Testis (tissue), 2 donors: ENCODE results near the gene INPP5A.

Experiments
- CTCF ChIP-seq, 3 experiments: fragments of 450-650 bp in 2 of 3; fragments of 200-600 bp in 1 of 3; sonication (generic) in 1 of 3; IDR thresholded peaks; one replicate each; pipeline ENCODE4 v1.5.1; 2016 to 2019; ENCODE audit warnings: antibody characterized with exemption in 3 of 3, mild to moderate bottlenecking in 2 of 3, moderate library complexity in 1 of 3
- POLR2A ChIP-seq: fragments of 450-650 bp; IDR thresholded peaks from one replicate; pipeline ENCODE4 v1.6.1; 2017; ENCODE audit warnings: antibody characterized with exemption, mild to moderate bottlenecking, moderate library complexity

DNA sequence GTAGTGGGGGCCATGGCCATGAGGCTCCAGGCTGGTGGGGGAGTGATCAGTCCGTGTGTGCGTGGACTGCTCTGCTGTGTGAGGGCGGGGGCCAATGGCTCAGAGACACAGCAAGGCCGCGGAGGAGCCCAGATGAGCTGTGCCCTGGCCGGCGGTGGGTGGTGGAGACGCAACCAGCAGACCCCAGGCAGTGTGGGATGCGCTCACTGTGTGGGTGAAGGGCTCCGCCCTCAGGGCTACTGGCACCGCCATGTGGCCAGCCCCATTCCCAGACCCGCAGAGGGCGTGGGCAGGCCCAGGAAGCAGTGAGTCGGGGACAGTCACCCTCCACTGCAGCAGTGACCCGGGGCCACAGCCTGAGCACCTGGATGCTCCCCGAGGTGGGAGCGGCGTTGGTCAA, 239.2 kb downstream of the INPP5A start:
- no peak for TF ChIP-seq CTCF (IDR thresholded peaks at IDR 0.05)
- no peak for TF ChIP-seq POLR2A
